Measurements from ENCODE around the gene MATCAP1. TPM values are rescaled to one million over a fixed set of nuclear protein-coding genes. Genes with fewer than 3 reads are reported as not detected.
A peak's percentile ranks its signal among the peaks of the same experiment; 100 is the strongest.

Gene MATCAP1
- polyA plus RNA-seq, 1 experiment: 13.1 TPM

DNA sequence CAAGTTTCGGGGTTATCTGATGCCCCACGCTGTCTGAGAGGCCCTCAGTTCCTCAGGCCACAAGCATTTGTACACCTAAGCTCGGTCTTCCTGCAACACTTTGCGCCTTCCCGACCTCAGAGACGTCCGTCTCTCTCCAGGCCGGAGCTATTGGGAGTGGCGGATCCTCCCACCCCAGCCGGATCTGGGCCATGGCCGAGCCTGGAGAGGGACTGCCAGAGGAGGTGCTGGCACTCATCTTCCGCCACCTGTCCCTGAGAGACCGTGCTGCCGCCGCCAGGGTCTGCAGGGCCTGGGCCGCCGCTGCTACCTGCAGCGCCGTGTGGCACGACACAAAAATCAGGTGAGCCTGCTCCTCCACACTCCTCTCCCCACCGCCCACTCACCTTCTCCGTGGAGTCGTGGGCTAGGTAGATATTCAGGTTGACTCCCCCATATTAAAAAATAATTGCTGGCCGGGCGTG, 22.1 kb downstream of the MATCAP1 start:
- CTCF ChIA-PET: interaction anchor here (1.3 to 7.1 kb wide), 4 partner anchors 8 to 477 kb away, joined by 3 to 36 read pairs (median 8); partner anchors contain the start of gene NOL3

DNA sequence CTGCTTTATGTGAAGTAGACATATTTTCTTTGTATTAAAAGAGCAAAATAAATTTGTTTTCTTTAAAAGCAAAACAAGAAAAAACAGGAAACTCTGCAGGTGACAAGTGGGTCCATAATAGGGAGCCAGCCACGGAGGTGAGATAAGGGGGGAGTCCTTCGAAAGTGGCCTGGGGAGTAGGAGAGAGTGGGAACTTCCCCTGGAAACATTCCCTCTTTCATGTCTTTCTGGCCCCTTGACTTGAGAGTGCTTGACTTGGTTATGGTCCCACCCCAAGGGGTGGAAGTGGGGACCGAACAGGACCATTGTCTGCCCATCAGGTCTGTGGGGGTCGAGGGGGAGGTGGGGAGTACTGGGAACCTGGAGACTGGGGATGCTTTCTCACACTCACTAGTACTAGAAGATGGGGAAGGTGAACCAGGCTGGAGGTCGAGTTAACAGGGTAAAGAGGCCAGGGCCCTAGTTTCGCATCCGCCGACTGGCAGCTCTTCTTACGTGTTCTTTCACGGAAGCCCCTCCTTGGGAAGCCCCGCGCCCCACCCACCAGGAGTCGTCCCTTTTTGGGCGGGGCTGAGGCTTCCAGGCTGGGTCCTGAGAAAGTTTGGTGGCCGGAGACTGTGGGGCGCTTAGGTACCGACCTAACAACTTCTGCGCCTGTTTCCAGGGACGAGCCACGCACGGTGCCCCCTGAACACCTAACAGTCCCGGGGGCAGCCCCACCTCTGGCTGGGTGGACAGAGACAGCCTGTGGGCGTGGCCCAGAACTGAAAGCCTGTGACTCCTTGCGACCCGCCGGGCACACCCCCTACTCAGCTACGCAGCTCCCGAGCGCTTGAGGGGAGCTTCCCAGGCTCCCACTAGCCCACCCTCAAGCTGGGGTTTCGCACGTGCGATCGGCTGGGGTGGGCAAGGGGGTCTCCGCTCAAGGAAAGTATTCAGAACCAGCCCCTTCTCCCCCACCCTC, 24.8 kb downstream of the MATCAP1 start:
- Histone ChIP-seq H3K27me3 (ENCODE audit: control insufficient read depth, insufficient read depth, low read length) (peaks cover 2% of the 10 kb centered on the region), H3K36me3 (ENCODE audit: control insufficient read depth, insufficient read depth, low read length) (0 out of 2 replicates have a peak, but pooled peaks cover 1% of the 10 kb centered on the region), H3K4me3 (ENCODE audit: low read depth, low read length) (peak overlapping the region; percentile 96)
- DNase-seq (ENCODE audit: low read depth): no peak
- ChIA-PET POLR2A (no interaction called here), CTCF (interaction anchor here (1.1 to 7.1 kb wide), 10 partner anchors 10 to 264 kb away, joined by 3 to 118 read pairs (median 4); no protein-coding TSS in a partner anchor)
- TF ChIP-seq, protein P1, sequence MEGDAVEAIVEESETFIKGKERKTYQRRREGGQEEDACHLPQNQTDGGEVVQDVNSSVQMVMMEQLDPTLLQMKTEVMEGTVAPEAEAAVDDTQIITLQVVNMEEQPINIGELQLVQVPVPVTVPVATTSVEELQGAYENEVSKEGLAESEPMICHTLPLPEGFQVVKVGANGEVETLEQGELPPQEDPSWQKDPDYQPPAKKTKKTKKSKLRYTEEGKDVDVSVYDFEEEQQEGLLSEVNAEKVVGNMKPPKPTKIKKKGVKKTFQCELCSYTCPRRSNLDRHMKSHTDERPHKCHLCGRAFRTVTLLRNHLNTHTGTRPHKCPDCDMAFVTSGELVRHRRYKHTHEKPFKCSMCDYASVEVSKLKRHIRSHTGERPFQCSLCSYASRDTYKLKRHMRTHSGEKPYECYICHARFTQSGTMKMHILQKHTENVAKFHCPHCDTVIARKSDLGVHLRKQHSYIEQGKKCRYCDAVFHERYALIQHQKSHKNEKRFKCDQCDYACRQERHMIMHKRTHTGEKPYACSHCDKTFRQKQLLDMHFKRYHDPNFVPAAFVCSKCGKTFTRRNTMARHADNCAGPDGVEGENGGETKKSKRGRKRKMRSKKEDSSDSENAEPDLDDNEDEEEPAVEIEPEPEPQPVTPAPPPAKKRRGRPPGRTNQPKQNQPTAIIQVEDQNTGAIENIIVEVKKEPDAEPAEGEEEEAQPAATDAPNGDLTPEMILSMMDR (IDR thresholded peaks at IDR 0.05; ENCODE audit: insufficient read depth, low read depth, low read length): no peak

More for the DNA sequence above, 22.1 kb downstream of the MATCAP1 start:
- DNase-seq (ENCODE audit: low read depth): no peak
- H3K27me3 ChIP-seq (ENCODE audit: control insufficient read depth, insufficient read depth, low read length): peaks cover 16% of the 10 kb centered on the region
- H3K4me3 ChIP-seq (ENCODE audit: low read depth, low read length): no peak overlapping the region
- POLR2A ChIA-PET: interaction anchor here (1.3 kb wide), 1 partner anchor 9 kb away, joined by 3 read pairs; the partner anchor contains the start of gene NOL3
- TF ChIP-seq, protein P1 (IDR thresholded peaks at IDR 0.05; ENCODE audit: insufficient read depth, low read depth, low read length): no peak
- no peaks in the 10 kb centered on the region for H3K36me3 ChIP-seq (ENCODE audit: control insufficient read depth, insufficient read depth, low read length)

DNA sequence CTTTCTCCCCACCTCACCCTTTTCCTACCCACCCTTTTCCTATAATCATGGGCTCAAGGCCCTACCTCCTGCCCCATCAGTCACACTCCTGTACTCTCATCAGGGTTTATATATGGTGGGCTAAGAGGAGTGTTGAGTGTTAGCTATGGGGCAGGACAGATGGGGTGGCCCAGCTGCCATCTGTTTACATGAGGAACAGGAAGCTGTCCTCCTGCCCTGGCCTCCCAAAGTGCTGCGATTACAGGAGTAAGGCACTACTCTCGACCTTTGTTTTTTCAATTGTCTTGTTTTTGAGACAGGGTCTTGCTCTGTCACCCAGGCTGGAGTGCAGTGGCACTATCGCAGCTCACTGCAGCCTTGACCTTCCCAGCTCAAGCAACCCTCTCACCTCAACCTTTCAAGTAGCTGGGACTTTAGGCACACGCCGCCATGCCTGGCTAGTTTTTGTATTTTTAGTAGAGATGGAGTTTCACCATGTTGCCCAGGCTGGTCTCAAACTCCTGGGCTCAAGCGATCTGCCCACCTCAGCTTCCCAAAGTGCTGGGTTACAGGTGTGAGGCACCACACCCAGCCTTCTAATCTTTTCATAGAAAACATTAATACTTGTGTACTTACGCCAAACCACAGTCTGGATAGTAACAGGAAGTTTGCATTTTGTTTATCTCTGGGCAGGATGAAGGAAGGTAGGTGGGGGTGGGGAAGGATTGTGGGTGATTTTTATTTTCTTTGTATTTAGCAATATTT, 25.7 kb downstream of the MATCAP1 start:
- ChIA-PET CTCF (interaction anchor here (0.6 to 5.7 kb wide), 9 partner anchors 26 to 273 kb away, joined by 3 to 118 read pairs (median 4); no protein-coding TSS in a partner anchor), POLR2A (no interaction called here)
- H3K4me3 ChIP-seq (ENCODE audit: low read depth, low read length): no peak overlapping the region

DNA sequence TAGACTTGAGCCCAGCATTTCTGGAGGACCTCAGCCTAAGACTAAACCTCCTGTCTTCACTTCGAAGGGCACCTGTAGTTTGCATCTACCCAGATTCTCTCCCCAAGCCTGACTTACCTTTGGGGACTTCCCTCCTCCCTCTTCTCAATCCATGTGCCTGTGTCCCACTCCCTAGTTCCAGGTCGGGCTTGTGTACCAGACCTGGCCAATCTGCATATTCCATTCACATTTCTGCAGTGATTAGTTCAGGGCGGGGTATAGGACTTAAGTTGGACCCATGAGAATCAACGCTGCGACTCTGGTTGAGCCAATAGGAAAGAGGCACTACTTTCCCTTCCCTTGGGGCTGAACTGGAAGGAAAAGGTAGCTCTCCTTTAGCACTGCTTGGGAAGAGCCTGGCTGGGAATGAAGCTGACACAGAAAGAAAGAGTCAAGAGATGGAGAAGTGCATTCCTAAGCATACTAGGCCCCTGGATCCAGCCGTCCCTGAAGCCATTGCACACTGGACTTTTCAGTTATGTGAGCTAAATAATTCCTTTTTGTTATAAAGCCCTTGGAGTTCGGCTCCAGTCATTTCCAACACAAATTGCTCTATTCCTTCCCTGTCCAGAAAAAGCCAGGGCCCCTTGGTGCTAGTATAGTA, 26.5 kb downstream of the MATCAP1 start:
- no peak for DNase-seq (ENCODE audit: low read depth)
- Histone ChIP-seq H3K4me3 (ENCODE audit: low read depth, low read length) (no peak overlapping the region), H3K36me3 (ENCODE audit: control insufficient read depth, insufficient read depth, low read length) (0 out of 2 replicates have a peak, but pooled peaks cover 1% of the 10 kb centered on the region), H3K27me3 (ENCODE audit: control insufficient read depth, insufficient read depth, low read length) (no peaks in the 10 kb centered on the region)
- TF ChIP-seq, protein P1 (IDR thresholded peaks at IDR 0.05; ENCODE audit: insufficient read depth, low read depth, low read length): no peak
- POLR2A ChIA-PET: interaction anchor here (0.6 kb wide), 1 partner anchor 17 kb away, joined by 3 read pairs; no protein-coding TSS in a partner anchor
- CTCF ChIA-PET: interaction anchor here (0.6 to 5.7 kb wide), 11 partner anchors 18 to 272 kb away, joined by 3 to 118 read pairs (median 4); no protein-coding TSS in a partner anchor

More for the DNA sequence above, 25.7 kb downstream of the MATCAP1 start:
- TF ChIP-seq, protein P1 (IDR thresholded peaks at IDR 0.05; ENCODE audit: insufficient read depth, low read depth, low read length): no peak
- DNase-seq (ENCODE audit: low read depth): no peak
- H3K36me3 ChIP-seq (ENCODE audit: control insufficient read depth, insufficient read depth, low read length): 0 out of 2 replicates have a peak, but pooled peaks cover 1% of the 10 kb centered on the region
- H3K27me3 ChIP-seq (ENCODE audit: control insufficient read depth, insufficient read depth, low read length): no peaks in the 10 kb centered on the region; the same call in 1 of the 2 replicates

All from BJ (cell line).